GM23248 (cell line): ENCODE measurements around the gene TTC4. TPM values are rescaled to one million over a fixed set of nuclear protein-coding genes. Genes with fewer than 3 reads are reported as not detected.
A peak's percentile ranks its signal among the peaks of the same experiment; 100 is the strongest.

ENCODE experiments used
- DNase-seq: peaks from one replicate; pipeline ENCODE4 v3.0.0-alpha.2; 2015
- H2AFZ ChIP-seq: fragments of 200-600 bp; sonication (generic); 2 replicates; pipeline ENCODE4 v1.6.1; 2016; ENCODE audit warnings: antibody characterized with exemption
- H3F3A ChIP-seq: fragments of 200-600 bp; sonication (generic); 2 replicates; pipeline ENCODE4 v1.6.1; 2016; ENCODE audit warnings: mild to moderate bottlenecking, antibody characterized with exemption, mixed run types; ENCODE audit not compliant: insufficient read depth
- H3K27ac ChIP-seq: fragments of 200-600 bp; sonication (generic); 2 replicates; pipeline ENCODE4 v1.5.1; 2016; ENCODE audit warnings: mild to moderate bottlenecking
- H3K27me3 ChIP-seq: fragments of 200-600 bp; sonication (generic); replicated peaks from 2 replicates; pipeline ENCODE4 v1.6.1; 2016; ENCODE audit warnings: mild to moderate bottlenecking; ENCODE audit not compliant: insufficient read depth
- H3K36me3 ChIP-seq: fragments of 200-600 bp; sonication (generic); 2 replicates; pipeline ENCODE4 v1.6.1; 2016; ENCODE audit warnings: low read depth, mild to moderate bottlenecking
- H3K4me1 ChIP-seq: fragments of 200-600 bp; sonication (generic); 2 replicates; pipeline ENCODE4 v1.6.1; 2016; ENCODE audit warnings: mild to moderate bottlenecking; ENCODE audit not compliant: insufficient read depth
- H3K4me2 ChIP-seq: fragments of 200-600 bp; sonication (generic); one replicate; pipeline ENCODE4 v1.6.1; 2016; ENCODE audit warnings: mild to moderate bottlenecking; ENCODE audit not compliant: unreplicated experiment
- H3K4me3 ChIP-seq: fragments of 200-600 bp; sonication (generic); 2 replicates; pipeline ENCODE4 v1.5.1; 2016; ENCODE audit warnings: mild to moderate bottlenecking
- H3K79me2 ChIP-seq: fragments of 200-600 bp; sonication (generic); 2 replicates; pipeline ENCODE4 v1.6.1; 2016; ENCODE audit warnings: mild to moderate bottlenecking; ENCODE audit not compliant: insufficient read depth
- H3K9ac ChIP-seq: fragments of 200-600 bp; sonication (generic); 2 replicates; pipeline ENCODE4 v1.6.1; 2016; ENCODE audit warnings: mild to moderate bottlenecking
- H3K9me2 ChIP-seq: fragments of 200-600 bp; sonication (generic); 2 replicates; pipeline ENCODE4 v1.6.1; 2016; ENCODE audit warnings: mixed run types, mild to moderate bottlenecking, moderate library complexity; ENCODE audit not compliant: insufficient read depth
- H3K9me3 ChIP-seq: fragments of 200-600 bp; sonication (generic); one replicate; pipeline ENCODE4 v1.6.1; 2017; ENCODE audit warnings: low read depth
- H4K20me1 ChIP-seq: fragments of 200-600 bp; sonication (generic); 2 replicates; pipeline ENCODE4 v1.6.0; 2016; ENCODE audit not compliant: insufficient read depth
- EZH2 ChIP-seq: fragments of 200-600 bp; sonication (generic); IDR thresholded peaks from 2 replicates; pipeline ENCODE4 v1.6.1; 2018; ENCODE audit warnings: antibody characterized with exemption, mild to moderate bottlenecking; ENCODE audit not compliant: insufficient read depth, poor library complexity, severe bottlenecking
- EZH2phosphoT487 ChIP-seq: fragments of 200-600 bp; sonication (generic); IDR thresholded peaks from 2 replicates; pipeline ENCODE4 v1.6.1; 2018; ENCODE audit warnings: antibody characterized with exemption, moderate library complexity, mild to moderate bottlenecking, low read depth; ENCODE audit not compliant: insufficient read depth
- WGBS, 2 experiments: methylation state at CpG; one replicate each; pipeline ENCODE4 v1.1.6; 2015 to 2017; ENCODE audit warnings: low lambda C conversion rate in 2 of 2, low coverage in 1 of 2; ENCODE audit errors: missing lambda C conversion rate in 2 of 2; 5-methylcytosine and 5-hydroxymethylcytosine counted together
- in situ Hi-C: fragments of 300-500 bp; cut with MboI; formaldehyde crosslinking; loops from 2 replicates; pipeline ENCODE4 v1.15.0; 2020
- polyA plus RNA-seq: library from polyadenylated mRNA; unstranded; fragments of >200 nt; fragmentation: Nextera tagmentation; extraction: Ambion mirVana; gene quantifications from 2 replicates; pipeline ENCODE4 v1.2.1, GENCODE V29; 2016
- total RNA-seq: library from RNA; depleted of rRNA; stranded (reverse); fragments of >200 nt; shearing (Covaris generic); gene quantifications from 2 replicates; pipeline ENCODE4 v1.2.3, GENCODE V29; 2014; rRNA removed

Gene TTC4
- total RNA-seq: 20.4 and 27.1 TPM in 2 replicates
- polyA plus RNA-seq: 24.2 and 25.1 TPM in 2 replicates

- no peaks in the 10 kb centered on the region for H3K9me2 ChIP-seq
- peak within 1 kb of the TSS; percentile 91 for H3K4me3 ChIP-seq
- peak; percentile 95 for DNase-seq
- H3K79me2 ChIP-seq: peaks cover 41% of the 10 kb centered on the region
- peak within 1 kb of the TSS; percentile 92 for H3K9ac ChIP-seq
- H3K27me3 ChIP-seq: no peaks in the 10 kb centered on the region
- in situ Hi-C loops: no loop called here
- no peaks in the 10 kb centered on the region for H3K9me3 ChIP-seq
- no peaks in the 10 kb centered on the region for H4K20me1 ChIP-seq
- peak within 1 kb of the TSS; percentile 83 for H3K27ac ChIP-seq
- TF ChIP-seq EZH2phosphoT487 (no peak), EZH2 (no peak)
- peaks cover 6% of the 10 kb centered on the region for H3K4me1 ChIP-seq
- H3K36me3 ChIP-seq: peaks cover 15% of the 10 kb centered on the region; the same call in 1 of the 2 replicates
- peak within 1 kb of the TSS; percentile 90 for H3K4me2 ChIP-seq
- H3F3A ChIP-seq: no peaks in the 10 kb centered on the region
- WGBS, 2 experiments: 1 to 2% methylated on average over 37 to 51 of the region's 51 CpGs
- peak within 1 kb of the TSS; percentile 98 for H2AFZ ChIP-seq
These were observed at the start of gene TTC4 for GRCh38 chr1:54715493-54716298. TSS of gene TTC4 (plus strand) at chr1:54715861. CDS start at chr1:54715909, 48 bp downstream.

DNA sequence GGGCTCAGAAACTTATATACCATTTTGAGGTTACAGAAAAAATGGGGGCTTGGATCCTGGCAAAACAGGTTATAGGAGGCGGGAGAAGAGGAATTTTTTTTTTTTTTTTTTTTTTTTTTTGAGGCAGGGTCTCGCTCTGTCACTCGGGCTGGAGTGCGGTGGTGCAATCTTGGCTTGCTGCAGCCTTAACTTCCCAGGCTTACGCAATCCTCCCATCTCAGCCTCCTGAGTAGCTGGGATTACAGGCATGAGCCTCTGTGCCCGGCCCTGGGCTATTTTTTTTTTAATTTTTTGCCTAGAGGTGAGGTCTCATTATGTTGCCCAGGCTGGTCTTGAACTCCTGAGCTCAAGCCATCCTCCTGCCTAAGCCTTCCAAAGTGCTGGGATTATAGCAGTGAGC is 49.3 kb upstream of the TTC4 start:
- Histone ChIP-seq H3K4me3 (no peak overlapping the region), H3K4me2 (no peak overlapping the region), H3K79me2 (no peaks in the 10 kb centered on the region), H3K4me1 (no peaks in the 10 kb centered on the region), H4K20me1 (no peaks in the 10 kb centered on the region), H3K9me2 (no peaks in the 10 kb centered on the region), H3K36me3 (no peaks in the 10 kb centered on the region), H3K9me3 (no peaks in the 10 kb centered on the region), H3F3A (no peaks in the 10 kb centered on the region), H3K27me3 (no peaks in the 10 kb centered on the region), H3K9ac (no peak overlapping the region), H3K27ac (no peak overlapping the region), H2AFZ (no peak overlapping the region)
- TF ChIP-seq EZH2phosphoT487: no peak
- TF ChIP-seq EZH2: no peak
- in situ Hi-C loops: no loop called here
- WGBS, 2 experiments: 69 to 72% methylated on average over 6 of the region's 6 CpGs
- no peak for DNase-seq

GRCh38 chr1:54667797-54668196 is 47.9 kb upstream of the TTC4 start:
- Histone ChIP-seq H3K79me2 (no peaks in the 10 kb centered on the region), H3K4me3 (no peak overlapping the region), H4K20me1 (no peaks in the 10 kb centered on the region), H2AFZ (no peak overlapping the region), H3K27ac (no peak overlapping the region), H3K36me3 (no peaks in the 10 kb centered on the region), H3K9me2 (no peaks in the 10 kb centered on the region), H3K9me3 (no peaks in the 10 kb centered on the region), H3K27me3 (no peaks in the 10 kb centered on the region), H3K9ac (no peak overlapping the region), H3K4me1 (no peaks in the 10 kb centered on the region), H3F3A (no peaks in the 10 kb centered on the region), H3K4me2 (no peak overlapping the region)
- no peak for DNase-seq
- in situ Hi-C loops: no loop called here
- TF ChIP-seq EZH2 (no peak), EZH2phosphoT487 (no peak)
- WGBS, 2 experiments: 68 to 74% methylated on average over 2 of the region's 2 CpGs

- no peak for DNase-seq
- no peaks in the 10 kb centered on the region for H3K4me1 ChIP-seq
- no peaks in the 10 kb centered on the region for H4K20me1 ChIP-seq
- in situ Hi-C loops: no loop called here
- H2AFZ ChIP-seq: no peak overlapping the region
- no peak overlapping the region for H3K4me2 ChIP-seq
- H3K9ac ChIP-seq: no peak overlapping the region
- WGBS, 2 experiments: 50 to 72% methylated on average over 1 to 2 of the region's 2 CpGs
- TF ChIP-seq EZH2: no peak
- no peak for TF ChIP-seq EZH2phosphoT487
- no peaks in the 10 kb centered on the region for H3K9me2 ChIP-seq
- no peak overlapping the region for H3K27ac ChIP-seq
- H3K4me3 ChIP-seq: no peak overlapping the region
- H3K27me3 ChIP-seq: no peaks in the 10 kb centered on the region
- H3K36me3 ChIP-seq: no peaks in the 10 kb centered on the region
- no peaks in the 10 kb centered on the region for H3F3A ChIP-seq
- no peaks in the 10 kb centered on the region for H3K79me2 ChIP-seq
- no peaks in the 10 kb centered on the region for H3K9me3 ChIP-seq
These were observed 47.1 kb upstream of the TTC4 start for GRCh38 chr1:54668567-54668966.
